ENCODE data around the gene VPS50.
"Not testable (repeated sequence)": the region's sequence is repeated elsewhere in the genome, so short reads cannot be mapped to it uniquely, and the experiment has no call there.

VPS50 gene

DNA sequence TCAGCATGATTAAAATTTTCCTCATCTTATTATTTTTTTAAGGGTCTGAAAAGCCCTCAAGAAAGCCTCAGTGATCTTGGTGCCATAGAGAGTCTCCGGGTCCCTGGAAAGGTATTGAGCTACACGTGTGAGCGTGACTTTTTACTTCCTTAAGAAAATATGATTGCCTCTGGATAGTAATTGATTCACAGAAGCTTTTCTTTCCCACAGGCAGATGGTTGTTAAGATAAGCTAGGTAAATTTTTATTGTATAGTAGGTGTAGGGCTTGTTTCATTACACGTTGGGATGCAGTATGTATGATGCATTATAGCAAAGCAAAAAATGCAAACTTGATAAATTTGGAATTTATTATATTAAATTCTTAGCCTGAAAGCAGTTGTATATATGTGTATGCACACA, 7.7 kb downstream of the VPS50 start:
- no peak for DNase-seq (ENCODE audit: low read depth in 3 of 3)

DNA sequence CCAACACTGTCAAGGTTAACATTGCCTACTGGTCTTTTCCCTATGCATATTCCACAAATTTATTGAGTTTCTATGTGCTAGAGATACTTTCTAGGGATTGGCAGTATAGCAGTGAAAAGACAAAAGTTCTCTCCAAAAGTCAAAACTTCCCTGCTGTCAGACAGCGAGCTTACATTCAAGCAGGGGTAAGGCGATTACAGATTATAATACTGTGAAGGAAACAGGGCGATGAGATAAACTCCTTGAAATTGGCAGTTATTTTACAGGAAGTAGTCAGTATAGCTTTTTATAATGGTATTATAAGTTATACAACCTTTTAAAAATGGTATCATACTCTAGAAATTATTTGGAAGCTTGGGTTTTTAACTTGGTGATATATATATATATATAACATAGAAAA, 9.9 kb downstream of the VPS50 start:
- DNase-seq (ENCODE audit: low read depth in 3 of 3): no peak

DNA sequence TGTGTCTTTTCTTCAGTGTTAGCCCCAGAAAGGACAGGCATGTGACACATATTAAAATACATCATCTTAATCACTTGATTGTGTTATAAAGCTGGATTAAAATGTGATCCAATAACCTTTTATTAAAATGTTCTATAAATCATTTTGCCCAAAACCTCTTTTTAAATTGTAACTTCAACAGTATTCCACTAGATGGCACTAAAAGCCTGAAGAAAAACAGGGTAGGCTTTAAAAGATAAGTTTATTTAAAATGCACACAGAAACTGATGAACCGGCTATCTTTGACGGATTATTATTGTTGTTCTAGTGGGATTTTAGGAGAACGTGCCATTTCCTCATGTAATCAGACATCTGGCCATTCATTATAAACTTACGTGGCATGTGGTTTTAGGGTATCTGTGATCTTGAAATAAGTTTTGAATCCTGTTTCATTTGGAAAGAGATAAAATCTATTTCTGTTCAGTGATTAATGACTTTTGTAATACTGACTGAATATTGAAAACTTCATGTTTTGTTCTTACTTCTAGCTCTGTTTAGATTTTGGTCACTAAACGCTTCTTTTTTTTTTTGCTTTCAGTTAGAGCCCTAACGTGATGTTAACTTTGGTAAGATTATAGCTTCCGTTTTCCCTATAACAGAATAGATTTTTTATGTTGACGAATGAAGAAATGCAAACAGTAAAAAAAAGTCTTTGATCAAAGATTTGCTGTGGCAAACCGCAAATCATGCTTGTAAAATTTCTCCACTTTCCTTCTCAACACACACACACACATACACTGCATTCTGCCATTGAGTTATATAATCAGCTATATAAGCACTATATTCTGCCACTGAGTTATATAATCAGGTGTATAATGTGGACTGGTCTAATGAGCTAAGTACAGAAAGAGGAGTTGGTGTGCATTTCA, 13.6 kb downstream of the VPS50 start:
- no peak for DNase-seq (ENCODE audit: low read depth in 3 of 3)

DNA sequence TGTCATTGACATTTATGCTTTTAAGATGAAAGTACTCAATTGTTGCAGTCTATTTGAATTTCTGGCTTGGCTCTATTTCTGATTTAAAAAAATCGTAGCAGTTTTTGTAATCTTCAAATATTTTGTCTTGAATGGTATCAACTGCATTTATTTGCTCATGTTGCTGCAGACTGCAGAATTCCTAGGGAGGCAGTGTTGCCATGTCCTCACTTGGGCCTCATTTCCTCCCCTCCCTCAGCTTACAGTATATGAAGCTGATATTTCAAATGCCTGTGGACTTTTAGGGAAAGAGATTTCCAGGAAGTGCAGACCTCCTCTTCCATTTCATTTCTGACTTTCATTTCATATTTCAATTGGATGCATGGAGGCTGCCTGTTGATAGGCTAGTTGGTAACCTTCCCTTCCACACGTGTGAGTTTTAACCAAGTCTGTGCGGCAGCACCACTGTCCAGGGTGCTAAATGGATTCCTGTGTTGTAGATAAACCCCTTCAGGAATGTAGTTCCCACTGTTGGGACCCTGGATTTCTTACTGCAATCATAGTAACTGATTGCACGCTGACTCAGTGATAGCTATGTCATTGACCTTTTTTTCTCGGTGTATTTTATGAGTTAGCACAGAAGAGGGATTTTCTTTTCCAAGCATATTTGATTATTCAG, 17.5 kb downstream of the VPS50 start:
- no peak for DNase-seq (ENCODE audit: low read depth in 3 of 3)

DNA sequence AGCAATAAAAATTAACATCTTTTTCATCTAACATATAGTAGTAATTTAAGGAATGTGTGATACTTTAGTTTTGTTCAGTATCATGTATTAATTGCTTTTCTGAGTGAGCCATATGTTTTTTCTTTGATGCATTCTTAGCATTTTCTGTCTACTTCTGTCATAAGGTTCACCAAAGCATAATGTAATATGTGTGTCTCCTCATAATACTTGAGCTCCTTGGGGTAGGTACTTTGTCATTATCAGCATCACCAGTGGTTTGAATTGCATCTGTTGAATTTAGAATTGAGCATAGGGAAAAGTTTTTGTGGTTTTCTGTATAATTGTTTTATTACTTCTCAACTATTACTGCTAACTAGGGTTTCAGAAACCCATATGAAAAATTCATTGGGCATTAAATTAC, 26.5 kb downstream of the VPS50 start:
- DNase-seq (ENCODE audit: low read depth in 3 of 3): no peak

DNA sequence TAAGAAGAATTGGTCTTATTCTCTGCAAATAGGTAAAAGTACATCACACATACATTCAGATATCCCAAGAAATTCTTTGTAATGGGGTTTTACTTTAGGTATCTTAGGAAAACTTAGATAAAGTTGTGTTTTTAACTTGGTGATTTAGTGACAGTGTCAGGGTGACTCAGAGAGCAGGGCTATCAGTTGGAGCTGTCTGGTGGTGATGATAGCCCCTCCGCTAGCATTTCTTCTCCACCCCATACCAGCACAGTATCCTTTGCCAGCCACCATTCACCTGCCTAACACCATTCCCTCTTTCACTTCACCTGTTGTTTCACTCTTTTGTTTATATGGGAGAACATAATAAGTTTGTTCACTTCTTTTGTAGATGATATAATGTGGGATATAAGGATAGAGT, 30.4 kb downstream of the VPS50 start:
- DNase-seq (ENCODE audit: low read depth in 3 of 3): no peak

DNA sequence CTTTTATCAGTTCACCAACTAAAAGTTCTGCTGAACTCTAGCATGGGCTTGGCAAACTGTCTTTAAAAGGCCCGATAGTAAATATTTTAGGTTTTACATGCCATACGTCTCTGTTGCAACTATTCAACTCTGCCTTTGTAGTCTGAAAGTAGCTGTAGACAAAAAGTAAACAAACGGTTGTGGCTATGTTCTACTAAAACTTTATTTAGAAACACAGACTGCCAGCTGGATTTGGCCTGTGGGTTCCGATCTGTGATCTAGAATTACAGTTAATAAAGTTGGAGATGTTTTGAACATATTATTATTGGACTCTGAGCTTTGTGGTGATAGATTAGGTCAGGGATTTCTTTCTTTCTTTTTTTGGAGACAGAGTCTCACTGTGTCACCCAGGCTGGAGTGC, 33.1 kb downstream of the VPS50 start:
- DNase-seq (ENCODE audit: low read depth in 3 of 3): no peak

DNA sequence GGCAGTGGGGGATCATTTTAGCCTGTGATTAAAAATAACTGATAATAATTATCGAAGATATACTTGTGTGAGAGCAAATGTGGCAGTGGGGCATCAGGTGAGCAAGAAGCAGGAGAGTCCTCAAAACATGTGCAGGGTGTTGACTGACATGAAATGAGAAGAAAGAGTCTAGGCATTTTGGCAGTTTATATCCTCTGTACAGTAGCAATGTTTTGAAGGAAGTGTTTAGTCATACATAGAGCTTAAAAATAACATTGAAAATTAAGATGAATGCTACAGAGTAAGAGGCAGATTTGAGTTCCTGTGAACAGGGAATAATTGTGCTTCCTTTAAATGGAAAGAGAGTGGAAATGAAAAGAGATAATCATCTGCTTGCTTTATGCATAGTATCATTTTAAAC, 47.4 kb downstream of the VPS50 start:
- no peak for DNase-seq (ENCODE audit: low read depth in 3 of 3)

DNA sequence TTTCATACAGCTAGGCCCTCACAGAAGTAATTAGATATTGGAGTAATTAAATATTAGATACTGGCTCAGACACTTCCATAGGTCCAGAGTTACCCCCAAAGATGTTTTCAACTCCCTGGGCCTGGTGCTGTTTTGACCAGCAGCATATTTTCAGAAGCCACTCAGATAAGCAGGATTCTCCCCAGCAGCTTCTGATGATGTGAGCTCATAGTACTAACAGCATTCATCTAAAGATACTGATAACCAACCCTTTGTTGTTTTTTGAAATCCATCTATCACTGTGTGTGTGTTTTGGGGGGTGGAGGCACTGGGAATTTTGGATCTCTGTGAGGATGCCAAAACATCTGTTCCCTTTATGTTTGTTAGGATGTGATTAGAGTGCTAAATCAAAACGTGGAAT, 52.7 kb downstream of the VPS50 start:
- no peak for DNase-seq (ENCODE audit: low read depth in 3 of 3)

DNA sequence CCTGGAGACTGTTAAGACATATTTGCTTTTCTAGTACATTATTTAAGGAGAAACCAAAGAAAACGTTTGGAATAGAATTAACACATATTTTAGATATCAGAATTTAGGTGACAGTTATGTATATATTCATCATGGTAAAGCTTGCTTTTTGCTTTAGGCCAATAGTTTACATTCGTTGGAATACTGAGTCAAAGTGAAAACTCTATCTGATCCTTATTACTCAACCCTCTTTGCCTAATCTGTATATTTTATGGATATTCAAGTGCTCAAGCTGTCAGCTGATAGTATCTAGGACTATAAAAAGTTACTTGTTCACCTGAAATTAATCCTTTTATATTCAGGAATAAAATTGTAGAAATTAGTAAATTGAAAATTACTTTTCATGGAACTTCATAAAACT, 61.1 kb downstream of the VPS50 start:
- DNase-seq (ENCODE audit: low read depth in 3 of 3): no peak

DNA sequence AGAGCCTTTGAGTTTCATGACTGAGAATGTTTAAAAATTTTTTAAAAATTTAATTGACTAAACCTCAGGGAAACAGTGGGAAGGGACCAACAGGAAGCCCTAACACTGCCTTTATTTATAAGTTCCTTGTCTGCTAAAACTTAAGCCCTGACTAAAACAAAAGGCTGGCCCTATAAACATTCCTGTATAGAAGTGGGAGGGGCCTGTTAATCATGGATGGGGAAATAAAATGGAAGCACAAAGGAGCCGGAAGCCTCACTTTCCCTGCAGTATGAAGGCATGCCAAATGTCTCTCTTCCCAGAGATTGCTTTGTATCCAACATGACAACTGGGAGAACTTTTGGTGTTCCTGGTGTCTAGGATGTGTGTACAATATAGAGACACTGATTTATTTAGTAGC, 66.0 kb downstream of the VPS50 start:
- no peak for DNase-seq (ENCODE audit: low read depth in 3 of 3)

DNA sequence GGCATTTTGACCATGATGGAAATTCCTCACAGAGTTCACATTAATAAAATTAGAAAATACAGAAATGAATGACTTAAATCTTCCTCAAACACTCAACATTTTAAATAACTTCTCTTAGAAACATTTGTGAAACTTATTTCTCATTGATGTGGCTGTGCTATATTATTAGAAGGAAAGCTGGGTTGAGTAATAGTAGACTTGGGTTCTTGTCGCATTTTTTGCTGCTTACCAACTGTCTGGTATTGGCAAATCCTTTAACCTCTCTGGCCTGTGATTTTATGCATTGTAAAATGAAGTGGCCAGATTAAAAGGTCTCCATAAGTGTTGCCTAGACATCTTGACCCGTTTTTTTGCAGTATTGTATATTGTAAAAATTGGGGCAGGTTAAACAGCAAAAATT, 66.5 kb downstream of the VPS50 start:
- DNase-seq (ENCODE audit: low read depth in 3 of 3): no peak

DNA sequence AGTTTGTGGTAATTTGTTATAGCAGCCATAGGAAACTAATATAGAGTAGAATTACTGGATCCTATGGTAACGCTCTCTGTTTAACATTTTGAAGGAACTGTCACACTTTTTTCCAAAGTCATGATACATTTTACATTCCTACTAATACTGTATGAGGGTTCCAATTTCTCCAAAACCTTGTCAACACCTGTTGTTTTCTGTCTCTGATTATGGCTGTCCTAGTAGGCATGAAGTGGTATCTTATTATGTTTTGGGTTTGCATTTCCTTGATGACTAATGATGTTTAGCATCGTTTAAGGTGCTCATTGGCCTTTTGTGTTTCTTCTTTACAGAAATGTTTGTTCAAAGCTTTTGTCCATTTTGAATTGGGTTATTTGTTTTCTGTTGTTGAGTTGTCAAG, 69.6 kb downstream of the VPS50 start:
- DNase-seq (ENCODE audit: low read depth in 3 of 3): no peak

DNA sequence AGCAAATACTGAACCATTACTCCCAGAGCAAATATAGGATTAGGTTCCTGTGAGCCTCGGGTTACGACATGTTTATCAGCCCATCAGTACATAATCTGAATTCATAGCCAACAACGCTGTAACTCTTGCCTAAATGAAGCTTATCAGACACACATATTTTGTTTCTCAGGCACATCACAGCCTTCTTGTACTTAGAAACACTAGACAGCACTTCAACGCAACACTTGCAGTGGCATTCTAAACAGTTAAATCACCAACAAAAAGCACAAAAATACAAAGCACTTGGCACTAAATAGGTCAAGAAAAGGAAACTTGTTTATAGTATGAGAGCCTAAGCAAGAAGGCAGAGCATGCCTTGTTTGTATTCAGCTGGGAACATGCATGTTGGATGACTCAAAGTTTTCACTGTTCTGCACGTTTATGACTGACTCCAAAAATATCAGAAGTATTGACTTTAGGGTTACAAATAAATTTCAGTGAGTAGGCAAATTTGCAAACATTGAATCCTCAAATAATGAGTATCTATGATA, 75.0 kb downstream of the VPS50 start:
- no peak for DNase-seq (ENCODE audit: low read depth in 3 of 3)

DNA sequence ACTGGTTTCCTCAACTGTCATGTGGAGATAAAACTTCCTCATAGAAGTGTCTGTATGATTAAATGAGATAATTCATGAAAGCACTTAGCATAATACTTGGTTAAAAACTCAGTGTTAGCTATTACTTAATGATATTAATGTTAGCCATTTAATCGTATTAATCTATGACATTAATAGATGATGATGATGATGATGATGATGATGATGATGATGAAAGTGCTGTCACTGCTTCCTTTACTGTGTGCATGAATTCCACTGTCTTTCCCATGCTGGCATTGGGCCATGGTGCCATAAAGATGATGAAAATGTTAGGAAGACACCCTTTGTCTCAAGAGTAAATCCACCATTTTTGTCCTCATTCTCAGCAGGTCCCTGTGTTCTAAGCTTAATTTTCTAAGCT, 75.8 kb downstream of the VPS50 start:
- DNase-seq (ENCODE audit: low read depth in 3 of 3): no peak

DNA sequence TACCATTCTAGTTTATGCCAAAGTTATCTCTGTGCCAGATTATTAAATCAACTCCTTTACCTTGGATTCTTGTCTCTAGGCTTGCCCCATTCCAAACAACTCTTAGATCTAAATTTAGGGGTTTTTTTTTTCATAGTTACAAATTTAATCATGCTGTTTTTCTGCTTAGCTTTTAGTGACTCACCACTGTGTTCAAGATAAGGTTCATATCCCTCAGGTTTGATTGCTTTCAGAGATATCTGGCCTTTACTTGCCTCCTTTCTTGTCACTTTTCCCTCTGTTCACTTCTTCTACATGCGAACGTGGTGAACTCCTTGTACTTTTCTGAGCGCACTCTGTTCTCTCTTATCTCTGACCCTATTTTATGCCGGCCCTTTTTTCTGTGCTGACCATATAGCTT, 78.2 kb downstream of the VPS50 start:
- no peak for DNase-seq (ENCODE audit: low read depth in 3 of 3)

DNA sequence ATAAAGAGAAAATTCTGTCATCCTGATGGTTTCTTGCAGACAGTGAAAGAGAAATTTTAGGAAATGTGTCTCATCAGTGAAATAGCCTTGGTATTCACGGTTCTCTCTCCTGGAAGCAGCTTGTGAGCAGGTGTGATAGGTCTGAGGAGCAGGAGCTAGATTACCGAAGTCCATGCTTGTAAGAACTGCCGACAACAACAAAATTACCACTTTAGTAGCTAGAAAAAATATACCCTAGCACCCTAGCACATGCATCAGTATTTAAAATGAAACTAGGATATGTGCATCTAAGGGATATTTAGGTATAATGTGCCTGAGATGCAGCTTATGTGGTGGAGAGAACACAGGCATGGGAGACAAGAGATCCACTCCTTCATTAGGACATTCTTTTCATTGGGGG, 82.3 kb downstream of the VPS50 start:
- no peak for DNase-seq (ENCODE audit: low read depth in 3 of 3)

DNA sequence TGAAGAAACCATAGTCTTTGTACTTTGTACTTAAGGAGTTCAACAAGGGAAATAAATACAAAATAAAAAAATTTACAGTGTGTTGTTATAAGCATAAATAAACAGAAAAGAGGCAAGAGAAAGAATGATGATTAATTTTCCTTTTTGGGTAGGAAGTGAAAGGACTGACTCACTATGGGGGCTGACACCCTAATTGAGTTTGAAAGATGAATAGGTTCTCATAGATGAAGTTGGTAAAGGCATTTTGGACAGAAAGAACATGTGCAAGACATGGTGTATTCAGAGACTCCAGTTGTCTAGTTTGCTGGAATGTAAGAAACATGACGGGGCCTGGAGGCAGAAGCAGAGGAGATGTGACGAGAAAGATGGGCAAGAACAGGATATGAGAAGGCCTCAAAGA, 83.7 kb downstream of the VPS50 start:
- DNase-seq (ENCODE audit: low read depth in 3 of 3): no peak

DNA sequence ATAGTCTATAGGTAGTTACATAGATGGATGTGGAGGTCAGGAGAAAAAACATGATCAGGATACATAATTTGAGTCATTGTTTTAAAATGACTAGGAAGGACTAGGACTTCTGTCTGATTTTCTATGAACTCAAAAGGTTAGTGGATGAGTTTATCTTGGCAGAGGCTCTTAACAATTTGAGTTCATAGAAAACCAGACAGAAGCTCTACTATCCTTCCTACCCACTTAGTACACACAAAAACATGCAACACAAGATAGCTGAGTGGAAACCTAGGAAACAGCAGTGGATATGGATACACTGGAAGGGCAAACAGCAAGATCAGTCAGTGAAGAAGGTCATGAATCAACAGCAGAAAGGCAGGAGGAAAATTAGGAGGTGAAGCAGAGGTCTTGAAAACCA, 84.6 kb downstream of the VPS50 start:
- no peak for DNase-seq (ENCODE audit: low read depth in 3 of 3)

DNA sequence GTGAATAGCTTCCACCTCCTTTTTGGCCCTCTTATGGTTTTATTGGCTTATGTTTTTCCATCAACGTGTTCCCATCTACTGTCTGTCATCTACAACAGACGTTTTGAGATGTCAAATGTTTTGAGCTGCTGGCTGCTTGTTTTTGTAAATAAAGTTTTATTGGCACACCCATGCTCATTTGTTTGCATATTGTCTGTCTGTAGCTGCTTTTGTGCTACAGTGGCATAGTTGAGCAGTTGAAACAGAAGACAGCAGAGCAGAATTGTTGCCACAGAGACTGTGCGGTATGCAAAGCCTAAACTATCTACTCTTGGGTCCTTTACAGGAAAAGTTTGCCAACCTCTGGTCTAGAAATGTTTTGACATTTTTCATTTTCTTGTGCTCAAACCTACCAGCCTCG, 88.7 kb downstream of the VPS50 start:
- DNase-seq (ENCODE audit: low read depth in 3 of 3): no peak

DNA sequence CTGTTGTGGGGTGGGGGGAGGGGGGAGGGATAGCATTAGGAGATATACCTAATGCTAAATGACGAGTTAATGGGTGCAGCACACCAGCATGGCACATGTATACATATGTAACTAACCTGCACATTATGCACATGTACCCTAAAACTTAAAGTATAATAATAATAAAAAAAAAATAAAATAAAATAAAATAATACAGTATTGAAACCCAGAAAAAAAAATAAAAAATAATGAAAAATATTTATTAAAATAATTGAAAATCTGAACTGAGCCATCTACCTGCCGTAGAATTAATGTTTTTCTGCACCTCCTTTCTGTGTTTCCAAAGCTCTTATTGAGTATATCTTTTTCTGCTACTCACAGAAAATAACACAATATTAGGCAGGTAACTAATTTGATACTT, 94.1 kb downstream of the VPS50 start:
- DNase-seq (ENCODE audit: low read depth in 3 of 3): not testable (repeated sequence)

DNA sequence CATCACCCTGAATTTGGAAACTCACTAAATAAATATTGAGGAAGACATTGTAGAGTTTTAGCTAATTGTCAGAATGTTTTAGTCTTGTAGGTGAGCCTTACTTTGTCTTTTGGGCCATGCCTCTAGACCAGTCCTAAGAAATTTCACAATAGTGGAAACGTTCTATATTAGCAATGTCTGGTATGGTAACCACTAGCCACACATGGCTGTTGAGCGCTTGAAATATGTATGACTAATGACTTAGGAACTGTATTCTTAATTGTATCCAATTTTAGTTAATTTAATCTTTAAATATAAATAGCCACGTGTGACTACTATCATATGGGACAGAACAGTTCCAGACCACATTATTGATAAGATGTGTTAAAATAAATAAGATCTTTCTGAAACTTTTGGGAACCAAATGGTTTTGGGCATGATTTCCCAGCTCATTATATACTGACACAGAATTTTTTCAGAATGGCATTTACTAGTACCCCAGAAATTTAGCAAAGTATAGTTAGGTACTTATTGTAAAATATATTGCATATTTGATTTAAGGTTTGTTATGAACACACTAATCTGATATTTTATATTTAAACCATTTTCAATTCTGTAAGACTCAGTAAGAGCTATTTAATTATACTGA, 95.0 kb downstream of the VPS50 start:
- DNase-seq (ENCODE audit: low read depth in 3 of 3): no peak

DNA sequence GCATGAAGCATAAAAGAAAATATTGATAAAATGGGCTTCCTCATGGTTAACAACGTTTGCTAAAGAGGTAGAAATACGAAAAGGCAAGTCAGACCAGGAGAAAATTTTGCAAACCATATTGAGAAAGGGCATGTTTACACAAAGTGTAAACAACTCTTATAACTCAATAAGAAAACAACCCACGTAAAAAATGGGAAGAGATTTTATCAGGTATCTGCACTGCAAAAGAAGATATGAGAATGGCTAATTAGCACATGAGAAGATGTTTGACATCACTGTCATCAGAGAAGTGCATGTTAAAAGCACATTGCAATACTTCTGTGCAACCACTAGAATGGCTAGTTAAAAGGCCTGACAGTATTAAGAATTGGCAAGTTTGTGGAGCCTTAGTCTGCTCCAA, 99.5 kb downstream of the VPS50 start:
- DNase-seq (ENCODE audit: low read depth in 3 of 3): no peak
